ENCODE data around the gene MED20. TPM values are rescaled to one million over a fixed set of nuclear protein-coding genes. Genes with fewer than 3 reads are reported as not detected.

Gene MED20
- polyA plus RNA-seq, 1 of the 3 experiments (the other 2 are of a cell fraction), result 25.1 TPM

DNA sequence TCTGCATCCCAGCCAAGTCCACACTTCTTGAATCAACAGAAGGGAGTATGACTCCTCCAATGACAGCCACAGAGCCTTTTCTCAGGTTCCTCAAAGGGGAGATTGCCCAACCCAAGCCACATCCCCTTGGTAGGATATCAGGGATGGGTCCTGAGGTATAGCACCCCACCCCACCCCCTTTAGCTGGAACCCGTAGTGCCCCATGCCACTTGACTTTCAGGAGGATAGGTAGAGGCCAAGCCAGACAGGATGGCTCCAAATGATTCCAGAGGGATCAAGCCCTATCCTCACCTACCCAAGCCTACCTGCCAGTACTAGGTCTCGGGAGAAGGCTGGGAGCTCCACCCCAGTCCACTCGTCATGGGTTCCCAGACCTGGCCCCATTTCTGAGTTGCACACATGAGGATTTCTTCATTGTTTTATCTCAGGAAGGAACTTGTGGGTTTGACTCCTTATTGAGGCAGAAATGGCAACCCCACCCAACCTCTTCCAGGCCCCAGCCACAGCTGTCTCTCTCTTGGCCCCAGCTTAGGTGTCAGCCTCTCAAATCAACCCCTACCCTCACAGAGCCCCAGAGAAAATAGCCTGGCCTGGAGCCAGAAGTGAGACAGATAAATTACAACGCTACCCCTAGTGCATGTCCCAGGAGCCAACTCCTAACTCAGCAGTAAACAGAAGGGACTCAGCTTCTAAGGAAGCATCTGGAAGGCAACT, 17.1 kb upstream of the MED20 start:
- no peak overlapping the region for H3K4me2 ChIP-seq
- no peak for DNase-seq
- peaks cover 48% of the 10 kb centered on the region for H3K79me2 ChIP-seq (ENCODE audit: insufficient read depth)
- no peak overlapping the region for H3K4me3 ChIP-seq (ENCODE audit: low read depth in 2 of 2, low read length in 1 of 2)
- H3K9me2 ChIP-seq, result no peaks in the 10 kb centered on the region
- H3F3A ChIP-seq (replicated peaks; ENCODE audit: insufficient read depth), result peaks cover 28% of the 10 kb centered on the region
- no peak for TF ChIP-seq MXI1 (IDR thresholded peaks at IDR 0.05; ENCODE audit: low read depth, low read length)
- TF ChIP-seq, protein P1, sequence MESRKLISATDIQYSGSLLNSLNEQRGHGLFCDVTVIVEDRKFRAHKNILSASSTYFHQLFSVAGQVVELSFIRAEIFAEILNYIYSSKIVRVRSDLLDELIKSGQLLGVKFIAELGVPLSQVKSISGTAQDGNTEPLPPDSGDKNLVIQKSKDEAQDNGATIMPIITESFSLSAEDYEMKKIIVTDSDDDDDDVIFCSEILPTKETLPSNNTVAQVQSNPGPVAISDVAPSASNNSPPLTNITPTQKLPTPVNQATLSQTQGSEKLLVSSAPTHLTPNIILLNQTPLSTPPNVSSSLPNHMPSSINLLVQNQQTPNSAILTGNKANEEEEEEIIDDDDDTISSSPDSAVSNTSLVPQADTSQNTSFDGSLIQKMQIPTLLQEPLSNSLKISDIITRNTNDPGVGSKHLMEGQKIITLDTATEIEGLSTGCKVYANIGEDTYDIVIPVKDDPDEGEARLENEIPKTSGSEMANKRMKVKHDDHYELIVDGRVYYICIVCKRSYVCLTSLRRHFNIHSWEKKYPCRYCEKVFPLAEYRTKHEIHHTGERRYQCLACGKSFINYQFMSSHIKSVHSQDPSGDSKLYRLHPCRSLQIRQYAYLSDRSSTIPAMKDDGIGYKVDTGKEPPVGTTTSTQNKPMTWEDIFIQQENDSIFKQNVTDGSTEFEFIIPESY (IDR thresholded peaks at IDR 0.05; ENCODE audit: borderline replicate concordance, low read depth), result no peak
- no peak for TF ChIP-seq TAF1 (IDR thresholded peaks at IDR 0.05; ENCODE audit: borderline replicate concordance, low read depth, low read length)
- no peak for TF ChIP-seq NRF1 (IDR thresholded peaks at IDR 0.05; ENCODE audit: low read depth, low read length)
- TF ChIP-seq, protein P2, sequence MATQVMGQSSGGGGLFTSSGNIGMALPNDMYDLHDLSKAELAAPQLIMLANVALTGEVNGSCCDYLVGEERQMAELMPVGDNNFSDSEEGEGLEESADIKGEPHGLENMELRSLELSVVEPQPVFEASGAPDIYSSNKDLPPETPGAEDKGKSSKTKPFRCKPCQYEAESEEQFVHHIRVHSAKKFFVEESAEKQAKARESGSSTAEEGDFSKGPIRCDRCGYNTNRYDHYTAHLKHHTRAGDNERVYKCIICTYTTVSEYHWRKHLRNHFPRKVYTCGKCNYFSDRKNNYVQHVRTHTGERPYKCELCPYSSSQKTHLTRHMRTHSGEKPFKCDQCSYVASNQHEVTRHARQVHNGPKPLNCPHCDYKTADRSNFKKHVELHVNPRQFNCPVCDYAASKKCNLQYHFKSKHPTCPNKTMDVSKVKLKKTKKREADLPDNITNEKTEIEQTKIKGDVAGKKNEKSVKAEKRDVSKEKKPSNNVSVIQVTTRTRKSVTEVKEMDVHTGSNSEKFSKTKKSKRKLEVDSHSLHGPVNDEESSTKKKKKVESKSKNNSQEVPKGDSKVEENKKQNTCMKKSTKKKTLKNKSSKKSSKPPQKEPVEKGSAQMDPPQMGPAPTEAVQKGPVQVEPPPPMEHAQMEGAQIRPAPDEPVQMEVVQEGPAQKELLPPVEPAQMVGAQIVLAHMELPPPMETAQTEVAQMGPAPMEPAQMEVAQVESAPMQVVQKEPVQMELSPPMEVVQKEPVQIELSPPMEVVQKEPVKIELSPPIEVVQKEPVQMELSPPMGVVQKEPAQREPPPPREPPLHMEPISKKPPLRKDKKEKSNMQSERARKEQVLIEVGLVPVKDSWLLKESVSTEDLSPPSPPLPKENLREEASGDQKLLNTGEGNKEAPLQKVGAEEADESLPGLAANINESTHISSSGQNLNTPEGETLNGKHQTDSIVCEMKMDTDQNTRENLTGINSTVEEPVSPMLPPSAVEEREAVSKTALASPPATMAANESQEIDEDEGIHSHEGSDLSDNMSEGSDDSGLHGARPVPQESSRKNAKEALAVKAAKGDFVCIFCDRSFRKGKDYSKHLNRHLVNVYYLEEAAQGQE (IDR thresholded peaks at IDR 0.05; ENCODE audit: low read depth, low read length), result no peak
- TF ChIP-seq FOXM1 (IDR thresholded peaks at IDR 0.05; ENCODE audit: low read depth), result no peak
- TF ChIP-seq GATA2 (CRISPR knock-in tag; IDR thresholded peaks at IDR 0.05), result no peak
- no peak for TF ChIP-seq JUND (IDR thresholded peaks at IDR 0.05)
- 90% methylated on average over 1 of the region's 4 CpGs for WGBS (ENCODE audit: low lambda C conversion rate)
- peaks cover 10 to 24% of the 10 kb centered on the region in 2 experiments for H3K36me3 ChIP-seq (replicated peaks in 1 of 2; ENCODE audit: control insufficient read depth in 1 of 2, insufficient read depth in 2 of 2, low read length in 1 of 2)
- H4K20me1 ChIP-seq (ENCODE audit: insufficient read depth), result no peaks in the 10 kb centered on the region
- H3K9ac ChIP-seq, result no peak overlapping the region
- peaks cover 23 to 28% of the 10 kb centered on the region in 2 experiments; a peak in 3 of 4 replicates for H3K4me1 ChIP-seq (ENCODE audit: control insufficient read depth in 1 of 2, insufficient read depth in 2 of 2, low read depth in 1 of 2, low read length in 1 of 2)
- CTCF ChIA-PET, result interaction anchor here (0.9 to 10.3 kb wide), 7 partner anchors 11 to 570 kb away, joined by 3 to 96 read pairs (median 12); partner anchors contain the start of genes BYSL, MED20 and TOMM6
- no peaks in the 10 kb centered on the region for H3K9me3 ChIP-seq
- no peak overlapping the region for H2AFZ ChIP-seq (ENCODE audit: low read depth)
- POLR2A ChIA-PET, result no interaction called here
- H3K27ac ChIP-seq (ENCODE audit: low read depth in 2 of 2, low read length in 1 of 2), result no peak overlapping the region
- no peaks in the 10 kb centered on the region for H3K27me3 ChIP-seq (ENCODE audit: insufficient read depth)

DNA sequence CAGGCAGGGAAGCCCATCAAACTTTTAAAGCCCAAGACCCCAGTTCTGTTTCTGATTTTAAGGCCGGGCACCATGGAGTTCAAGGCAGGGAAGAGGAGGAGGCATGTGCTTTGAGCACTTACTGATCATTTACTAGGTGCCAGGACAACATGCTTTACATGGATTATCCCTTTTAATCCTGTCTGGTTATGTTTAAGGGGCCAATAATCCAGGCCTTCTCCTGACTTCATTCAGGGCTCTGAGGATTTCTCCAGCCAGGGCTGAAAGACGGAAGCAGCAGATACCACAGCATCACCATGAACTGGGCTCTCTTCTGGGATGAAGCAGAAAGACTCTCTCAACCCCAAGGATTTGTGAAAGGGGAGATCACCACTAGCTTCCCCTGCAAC, 16.5 kb upstream of the MED20 start:
- no peak for TF ChIP-seq SIN3A (IDR thresholded peaks at IDR 0.05; ENCODE audit: borderline replicate concordance, low read depth, low read length)
- Histone ChIP-seq H3F3A (replicated peaks; ENCODE audit: insufficient read depth) (peaks cover 25% of the 10 kb centered on the region), H3K9ac (no peak overlapping the region), H3K4me1 (ENCODE audit: control insufficient read depth in 1 of 2, insufficient read depth in 2 of 2, low read depth in 1 of 2, low read length in 1 of 2) (peaks cover 22 to 27% of the 10 kb centered on the region in 2 experiments; a peak in 3 of 4 replicates), H2AFZ (ENCODE audit: low read depth) (no peak overlapping the region), H3K9me2 (no peaks in the 10 kb centered on the region), H3K27me3 (ENCODE audit: insufficient read depth) (no peaks in the 10 kb centered on the region), H3K4me3 (ENCODE audit: low read depth in 2 of 2, low read length in 1 of 2) (no peak overlapping the region), H3K27ac (ENCODE audit: low read depth in 2 of 2, low read length in 1 of 2) (no peak overlapping the region), H3K79me2 (ENCODE audit: insufficient read depth) (peaks cover 48% of the 10 kb centered on the region), H4K20me1 (ENCODE audit: insufficient read depth) (no peaks in the 10 kb centered on the region), H3K4me2 (no peak overlapping the region), H3K9me3 (no peaks in the 10 kb centered on the region), H3K36me3 (replicated peaks in 1 of 2; ENCODE audit: control insufficient read depth in 1 of 2, insufficient read depth in 2 of 2, low read length in 1 of 2) (peaks cover 14 to 29% of the 10 kb centered on the region in 2 experiments)
- POLR2A ChIA-PET, result no interaction called here
- 77% methylated on average over 2 of the region's 2 CpGs for WGBS (ENCODE audit: low lambda C conversion rate)
- DNase-seq, result no peak
- CTCF ChIA-PET, result interaction anchor here (0.9 to 10.3 kb wide), 7 partner anchors 16 to 569 kb away, joined by 3 to 96 read pairs (median 12); partner anchors contain the start of genes BYSL, MED20 and TOMM6

Measured in SK-N-SH (cell line).